Measurements from ENCODE around the gene ENDOD1. TPM values are rescaled to one million over a fixed set of nuclear protein-coding genes. Genes with fewer than 3 reads are reported as not detected.

ENDOD1 gene
- total RNA-seq, 1 donor from 2014 or later, result 1.9 TPM

GRCh38 chr11:95150956-95151684 lies 61.5 kb downstream of the ENDOD1 start:
- Mint-ChIP-seq H3K4me3 (peak overlapping the region; percentile 76), H3K36me3 (no peaks in the 10 kb centered on the region), H3K27me3 (ENCODE audit: insufficient read depth, low read depth) (peaks cover 6% of the 10 kb centered on the region), H3K4me1 (peaks cover 29% of the 10 kb centered on the region), H3K9me3 (peaks cover 2% of the 10 kb centered on the region), H3K27ac (no peak overlapping the region)
- H3K9ac ChIP-seq, result no peak overlapping the region
- H3K36me3 ChIP-seq, result no peaks in the 10 kb centered on the region
- peaks cover 25% of the 10 kb centered on the region for H3F3A ChIP-seq (ENCODE audit: low read depth)
- TF ChIP-seq EZH2 (IDR thresholded peaks at IDR 0.05), result no peak
- TF ChIP-seq, protein P1, sequence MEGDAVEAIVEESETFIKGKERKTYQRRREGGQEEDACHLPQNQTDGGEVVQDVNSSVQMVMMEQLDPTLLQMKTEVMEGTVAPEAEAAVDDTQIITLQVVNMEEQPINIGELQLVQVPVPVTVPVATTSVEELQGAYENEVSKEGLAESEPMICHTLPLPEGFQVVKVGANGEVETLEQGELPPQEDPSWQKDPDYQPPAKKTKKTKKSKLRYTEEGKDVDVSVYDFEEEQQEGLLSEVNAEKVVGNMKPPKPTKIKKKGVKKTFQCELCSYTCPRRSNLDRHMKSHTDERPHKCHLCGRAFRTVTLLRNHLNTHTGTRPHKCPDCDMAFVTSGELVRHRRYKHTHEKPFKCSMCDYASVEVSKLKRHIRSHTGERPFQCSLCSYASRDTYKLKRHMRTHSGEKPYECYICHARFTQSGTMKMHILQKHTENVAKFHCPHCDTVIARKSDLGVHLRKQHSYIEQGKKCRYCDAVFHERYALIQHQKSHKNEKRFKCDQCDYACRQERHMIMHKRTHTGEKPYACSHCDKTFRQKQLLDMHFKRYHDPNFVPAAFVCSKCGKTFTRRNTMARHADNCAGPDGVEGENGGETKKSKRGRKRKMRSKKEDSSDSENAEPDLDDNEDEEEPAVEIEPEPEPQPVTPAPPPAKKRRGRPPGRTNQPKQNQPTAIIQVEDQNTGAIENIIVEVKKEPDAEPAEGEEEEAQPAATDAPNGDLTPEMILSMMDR (IDR thresholded peaks at IDR 0.05), result peak; percentile 72
- H3K9me3 ChIP-seq (ENCODE audit: low read depth), result no peaks in the 10 kb centered on the region
- H3K27me3 ChIP-seq, result peaks cover 46% of the 10 kb centered on the region
- no peak overlapping the region for H3K27ac ChIP-seq
- peak overlapping the region; percentile 91 for H2AFZ ChIP-seq (replicated peaks)
- DNase-seq (ENCODE audit: low spot score), result peak; percentile 97
- H3K79me2 ChIP-seq (ENCODE audit: low read depth), result no peaks in the 10 kb centered on the region
- H3K4me3 ChIP-seq, result peak overlapping the region; percentile 57
- H3K4me1 ChIP-seq, result peaks cover 4% of the 10 kb centered on the region
- H4K20me1 ChIP-seq (ENCODE audit: low read depth), result no peaks in the 10 kb centered on the region
- H3K4me2 ChIP-seq, result peak overlapping the region; percentile 87

DNA sequence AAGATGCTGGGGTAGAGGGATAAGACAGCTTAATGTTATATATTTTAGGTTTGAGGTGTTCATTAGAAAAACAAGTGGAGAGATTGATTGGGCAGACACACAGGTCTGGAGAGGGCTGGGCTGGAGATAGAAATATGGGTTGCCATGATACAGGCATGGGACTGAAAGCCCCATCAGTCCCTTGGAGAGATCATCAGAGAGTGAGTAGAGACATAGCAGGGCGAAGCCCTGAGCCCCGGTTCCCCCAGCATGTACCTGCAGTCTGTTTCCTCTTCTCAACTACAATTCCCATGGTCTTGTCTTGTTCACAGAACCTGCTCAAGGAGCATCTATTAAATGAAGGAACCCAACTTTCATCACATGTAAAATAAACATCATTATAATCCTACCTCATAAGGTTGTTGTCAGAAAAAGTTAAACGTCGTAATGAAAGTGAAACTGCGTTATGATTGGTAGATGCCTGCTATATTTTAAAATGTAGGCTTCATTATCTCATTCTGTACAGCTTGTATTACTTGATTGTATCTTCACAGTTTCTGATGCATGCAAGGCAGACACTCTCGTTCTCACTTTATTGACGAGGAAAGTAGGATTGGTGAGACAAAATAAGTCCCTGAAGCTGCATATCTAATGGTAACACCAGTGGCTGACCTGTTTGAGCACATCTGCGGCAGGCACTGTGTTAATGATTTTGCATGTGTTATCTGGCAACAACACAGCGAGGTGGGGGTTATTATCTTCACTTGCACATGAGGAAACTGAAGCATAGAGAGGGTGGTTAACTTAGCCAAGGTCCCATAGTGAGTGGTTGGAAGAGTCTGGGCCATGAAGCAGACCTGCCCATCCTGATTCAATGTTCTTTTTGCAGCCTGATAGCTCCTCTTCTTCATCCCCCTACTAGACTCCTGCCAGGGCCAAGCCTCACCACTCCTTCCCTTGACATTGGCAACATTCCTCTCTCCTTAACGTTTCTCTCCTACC lies 63.5 kb downstream of the ENDOD1 start:
- Histone ChIP-seq H3K4me1 (peaks cover 4% of the 10 kb centered on the region), H3K9me3 (ENCODE audit: low read depth) (no peaks in the 10 kb centered on the region), H3K27me3 (peaks cover 25% of the 10 kb centered on the region), H3K4me2 (no peak overlapping the region), H3K9ac (no peak overlapping the region), H3K36me3 (no peaks in the 10 kb centered on the region), H3F3A (ENCODE audit: low read depth) (peaks cover 25% of the 10 kb centered on the region), H3K79me2 (ENCODE audit: low read depth) (no peaks in the 10 kb centered on the region), H2AFZ (replicated peaks) (no peak overlapping the region), H3K27ac (no peak overlapping the region), H3K4me3 (no peak overlapping the region), H4K20me1 (ENCODE audit: low read depth) (no peaks in the 10 kb centered on the region)
- Mint-ChIP-seq H3K4me3 (no peak overlapping the region), H3K27ac (no peak overlapping the region), H3K36me3 (no peaks in the 10 kb centered on the region), H3K4me1 (peaks cover 24% of the 10 kb centered on the region), H3K9me3 (peaks cover 4% of the 10 kb centered on the region), H3K27me3 (ENCODE audit: insufficient read depth, low read depth) (peaks cover 6% of the 10 kb centered on the region)
- DNase-seq (ENCODE audit: low spot score), result no peak
- no peak for TF ChIP-seq EZH2 (IDR thresholded peaks at IDR 0.05)
- TF ChIP-seq EZH2phosphoT487 (IDR thresholded peaks at IDR 0.05), result no peak
- TF ChIP-seq, protein P1 (IDR thresholded peaks at IDR 0.05), result no peak

DNA sequence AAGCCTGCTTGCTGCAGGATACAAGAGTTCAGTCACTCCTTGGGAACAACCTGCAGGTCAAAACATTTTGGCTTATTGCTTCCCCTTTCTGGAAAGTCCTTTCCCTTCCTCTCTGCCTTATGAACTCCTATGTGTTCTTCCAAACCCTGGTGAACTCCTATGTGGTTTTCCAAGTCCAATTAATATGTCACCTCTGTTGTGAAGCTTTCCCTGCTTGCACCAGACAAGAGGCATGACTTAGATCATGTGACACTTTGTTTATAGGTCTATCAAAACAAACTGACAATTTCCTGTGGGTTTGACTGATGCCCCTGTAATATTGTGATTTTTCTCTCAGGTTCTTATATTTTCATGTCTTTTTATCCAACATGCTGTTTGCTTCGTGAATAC lies 64.2 kb downstream of the ENDOD1 start:
- Histone ChIP-seq H3K27me3 (peaks cover 18% of the 10 kb centered on the region), H3F3A (ENCODE audit: low read depth) (peaks cover 25% of the 10 kb centered on the region), H2AFZ (replicated peaks) (no peak overlapping the region), H3K4me2 (no peak overlapping the region), H3K9me3 (ENCODE audit: low read depth) (no peaks in the 10 kb centered on the region), H3K4me3 (no peak overlapping the region), H3K9ac (no peak overlapping the region), H3K27ac (no peak overlapping the region), H4K20me1 (ENCODE audit: low read depth) (no peaks in the 10 kb centered on the region), H3K36me3 (no peaks in the 10 kb centered on the region), H3K4me1 (peaks cover 4% of the 10 kb centered on the region), H3K79me2 (ENCODE audit: low read depth) (no peaks in the 10 kb centered on the region)
- Mint-ChIP-seq H3K27me3 (ENCODE audit: insufficient read depth, low read depth) (peaks cover 6% of the 10 kb centered on the region), H3K4me3 (no peak overlapping the region), H3K36me3 (no peaks in the 10 kb centered on the region), H3K4me1 (peaks cover 20% of the 10 kb centered on the region), H3K27ac (no peak overlapping the region), H3K9me3 (peaks cover 4% of the 10 kb centered on the region)
- TF ChIP-seq EZH2 (IDR thresholded peaks at IDR 0.05) (no peak), EZH2phosphoT487 (IDR thresholded peaks at IDR 0.05) (no peak)
- TF ChIP-seq, protein P1 (IDR thresholded peaks at IDR 0.05), result no peak
- no peak for DNase-seq (ENCODE audit: low spot score)
